ENCODE measurements around the gene ELMOD2.

DNA sequence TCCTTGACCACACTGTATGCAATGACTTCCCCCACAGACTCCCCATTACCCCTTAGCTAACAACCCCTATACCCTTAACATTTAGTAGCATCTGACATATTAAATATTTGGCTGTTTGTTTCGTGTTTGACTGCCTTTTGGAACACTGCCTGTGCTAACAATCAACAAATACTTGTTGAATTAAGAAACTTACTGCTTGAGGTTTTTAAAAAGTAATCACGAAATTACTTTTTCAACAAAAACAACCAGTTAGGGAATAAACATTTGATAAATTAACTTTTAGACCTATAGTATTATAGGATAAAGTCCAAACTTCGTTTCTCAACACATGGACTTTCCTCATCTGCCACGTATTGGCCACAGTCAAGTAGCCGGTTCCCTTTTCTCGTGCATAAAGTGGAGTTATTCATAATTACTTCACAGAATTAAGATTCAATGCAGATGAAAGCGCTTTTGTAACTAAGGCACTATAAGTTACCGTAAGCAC lies 555 bp upstream of the ELMOD2 start:
- TF ChIP-seq, protein P1, sequence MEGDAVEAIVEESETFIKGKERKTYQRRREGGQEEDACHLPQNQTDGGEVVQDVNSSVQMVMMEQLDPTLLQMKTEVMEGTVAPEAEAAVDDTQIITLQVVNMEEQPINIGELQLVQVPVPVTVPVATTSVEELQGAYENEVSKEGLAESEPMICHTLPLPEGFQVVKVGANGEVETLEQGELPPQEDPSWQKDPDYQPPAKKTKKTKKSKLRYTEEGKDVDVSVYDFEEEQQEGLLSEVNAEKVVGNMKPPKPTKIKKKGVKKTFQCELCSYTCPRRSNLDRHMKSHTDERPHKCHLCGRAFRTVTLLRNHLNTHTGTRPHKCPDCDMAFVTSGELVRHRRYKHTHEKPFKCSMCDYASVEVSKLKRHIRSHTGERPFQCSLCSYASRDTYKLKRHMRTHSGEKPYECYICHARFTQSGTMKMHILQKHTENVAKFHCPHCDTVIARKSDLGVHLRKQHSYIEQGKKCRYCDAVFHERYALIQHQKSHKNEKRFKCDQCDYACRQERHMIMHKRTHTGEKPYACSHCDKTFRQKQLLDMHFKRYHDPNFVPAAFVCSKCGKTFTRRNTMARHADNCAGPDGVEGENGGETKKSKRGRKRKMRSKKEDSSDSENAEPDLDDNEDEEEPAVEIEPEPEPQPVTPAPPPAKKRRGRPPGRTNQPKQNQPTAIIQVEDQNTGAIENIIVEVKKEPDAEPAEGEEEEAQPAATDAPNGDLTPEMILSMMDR (conservative IDR thresholded peaks at IDR 0.05; ENCODE audit: low read depth, low read length): no peak
- TF ChIP-seq POLR2A (IDR thresholded peaks at IDR 0.05; ENCODE audit: low read depth, low read length): no peak
- TF ChIP-seq BHLHE40 (IDR thresholded peaks at IDR 0.05; ENCODE audit: low read depth, low read length): no peak
- TF ChIP-seq MXI1 (IDR thresholded peaks at IDR 0.05; ENCODE audit: borderline replicate concordance, low read depth, low read length): no peak
- no peak for TF ChIP-seq RCOR1 (IDR thresholded peaks at IDR 0.05; ENCODE audit: insufficient replicate concordance, low read length)
- no peak for TF ChIP-seq RFX5 (IDR thresholded peaks at IDR 0.05; ENCODE audit: low read depth, low read length)
- TF ChIP-seq, protein P2, sequence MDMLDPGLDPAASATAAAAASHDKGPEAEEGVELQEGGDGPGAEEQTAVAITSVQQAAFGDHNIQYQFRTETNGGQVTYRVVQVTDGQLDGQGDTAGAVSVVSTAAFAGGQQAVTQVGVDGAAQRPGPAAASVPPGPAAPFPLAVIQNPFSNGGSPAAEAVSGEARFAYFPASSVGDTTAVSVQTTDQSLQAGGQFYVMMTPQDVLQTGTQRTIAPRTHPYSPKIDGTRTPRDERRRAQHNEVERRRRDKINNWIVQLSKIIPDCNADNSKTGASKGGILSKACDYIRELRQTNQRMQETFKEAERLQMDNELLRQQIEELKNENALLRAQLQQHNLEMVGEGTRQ (IDR thresholded peaks at IDR 0.05; ENCODE audit: low read depth, low read length): no peak
- no peak for TF ChIP-seq NFE2L2 (IDR thresholded peaks at IDR 0.05; ENCODE audit: low read depth, low read length)
- no peak for TF ChIP-seq SMC3 (IDR thresholded peaks at IDR 0.05; ENCODE audit: low read depth, low read length)
- no peak for TF ChIP-seq MAZ (IDR thresholded peaks at IDR 0.05; ENCODE audit: borderline replicate concordance, low read depth, low read length)
- TF ChIP-seq CHD1 (IDR thresholded peaks at IDR 0.05; ENCODE audit: low read depth, low read length): no peak
- no peak for TF ChIP-seq RAD21 (IDR thresholded peaks at IDR 0.05; ENCODE audit: low read length)
- no peak for TF ChIP-seq CEBPB (IDR thresholded peaks at IDR 0.05; ENCODE audit: low read depth, low read length)
- TF ChIP-seq, protein P3, sequence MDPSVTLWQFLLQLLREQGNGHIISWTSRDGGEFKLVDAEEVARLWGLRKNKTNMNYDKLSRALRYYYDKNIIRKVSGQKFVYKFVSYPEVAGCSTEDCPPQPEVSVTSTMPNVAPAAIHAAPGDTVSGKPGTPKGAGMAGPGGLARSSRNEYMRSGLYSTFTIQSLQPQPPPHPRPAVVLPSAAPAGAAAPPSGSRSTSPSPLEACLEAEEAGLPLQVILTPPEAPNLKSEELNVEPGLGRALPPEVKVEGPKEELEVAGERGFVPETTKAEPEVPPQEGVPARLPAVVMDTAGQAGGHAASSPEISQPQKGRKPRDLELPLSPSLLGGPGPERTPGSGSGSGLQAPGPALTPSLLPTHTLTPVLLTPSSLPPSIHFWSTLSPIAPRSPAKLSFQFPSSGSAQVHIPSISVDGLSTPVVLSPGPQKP (IDR thresholded peaks at IDR 0.05; ENCODE audit: borderline replicate concordance, low read depth, low read length): no peak
